A204.1 (cell line): ENCODE measurements around the gene INPP5A.
"Not testable (repeated sequence)": the region's sequence is repeated elsewhere in the genome, so short reads cannot be mapped to it uniquely, and the experiment has no call there.

Experiments
- FAIRE-seq: peaks from 2 replicates; lab custom pipeline; 2012; peaks lifted over from hg19 to GRCh38; lab: Jason Lieb, UNC

INPP5A gene, protein sequence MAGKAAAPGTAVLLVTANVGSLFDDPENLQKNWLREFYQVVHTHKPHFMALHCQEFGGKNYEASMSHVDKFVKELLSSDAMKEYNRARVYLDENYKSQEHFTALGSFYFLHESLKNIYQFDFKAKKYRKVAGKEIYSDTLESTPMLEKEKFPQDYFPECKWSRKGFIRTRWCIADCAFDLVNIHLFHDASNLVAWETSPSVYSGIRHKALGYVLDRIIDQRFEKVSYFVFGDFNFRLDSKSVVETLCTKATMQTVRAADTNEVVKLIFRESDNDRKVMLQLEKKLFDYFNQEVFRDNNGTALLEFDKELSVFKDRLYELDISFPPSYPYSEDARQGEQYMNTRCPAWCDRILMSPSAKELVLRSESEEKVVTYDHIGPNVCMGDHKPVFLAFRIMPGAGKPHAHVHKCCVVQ

DNA sequence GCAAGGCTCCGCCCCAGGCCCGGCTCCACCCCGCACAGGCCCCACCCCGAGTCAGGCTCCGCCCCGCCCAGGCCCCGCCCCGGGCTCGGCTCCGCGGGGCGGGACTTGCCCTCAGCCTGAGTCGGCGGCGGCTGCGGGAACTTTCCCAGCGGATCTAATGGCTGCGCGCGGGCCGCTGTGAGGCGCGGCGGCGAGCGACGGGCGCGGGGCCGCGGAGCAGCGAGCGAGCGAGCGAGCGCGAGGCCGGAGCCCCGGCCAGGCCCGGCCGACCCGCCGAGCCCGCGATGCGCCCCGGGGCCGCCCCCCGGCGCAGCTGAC, at the start of gene INPP5A:
Gene INPP5A (plus strand): TSS at position 104 of the 318 bp plus-strand sequence. CDS start 310 bp downstream, outside the sequence.
- FAIRE-seq = no peak

DNA sequence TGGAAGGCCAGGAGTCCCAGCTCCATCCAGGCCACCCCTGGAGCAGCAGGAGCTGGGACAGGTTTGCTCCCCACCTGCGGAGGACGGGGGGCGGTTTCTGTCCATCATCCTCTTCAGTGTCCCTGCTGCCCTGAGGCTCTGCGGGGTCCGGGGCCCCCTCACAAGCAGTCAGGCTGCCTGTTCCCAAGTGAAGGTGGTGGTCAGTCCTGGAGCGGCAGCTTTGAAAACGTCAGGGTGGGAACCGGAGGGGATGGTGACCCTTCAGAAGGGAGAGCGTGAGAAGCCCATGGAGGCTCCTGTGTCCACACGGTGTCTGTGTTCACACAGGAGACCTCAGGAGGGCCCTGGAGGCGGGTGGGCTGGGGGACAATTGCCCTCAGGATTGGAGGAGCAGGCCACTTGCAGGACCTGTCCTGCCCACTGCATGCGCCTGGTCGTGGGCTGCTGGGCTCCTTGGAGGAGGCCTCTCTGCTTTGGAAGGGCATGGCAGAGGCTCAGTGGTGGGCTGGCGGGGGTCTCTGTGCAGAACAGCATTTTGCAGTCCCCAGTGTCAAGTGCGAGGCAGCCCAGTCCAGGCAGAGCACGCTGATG, 49.3 kb upstream of the INPP5A start:
- FAIRE-seq = no peak

DNA sequence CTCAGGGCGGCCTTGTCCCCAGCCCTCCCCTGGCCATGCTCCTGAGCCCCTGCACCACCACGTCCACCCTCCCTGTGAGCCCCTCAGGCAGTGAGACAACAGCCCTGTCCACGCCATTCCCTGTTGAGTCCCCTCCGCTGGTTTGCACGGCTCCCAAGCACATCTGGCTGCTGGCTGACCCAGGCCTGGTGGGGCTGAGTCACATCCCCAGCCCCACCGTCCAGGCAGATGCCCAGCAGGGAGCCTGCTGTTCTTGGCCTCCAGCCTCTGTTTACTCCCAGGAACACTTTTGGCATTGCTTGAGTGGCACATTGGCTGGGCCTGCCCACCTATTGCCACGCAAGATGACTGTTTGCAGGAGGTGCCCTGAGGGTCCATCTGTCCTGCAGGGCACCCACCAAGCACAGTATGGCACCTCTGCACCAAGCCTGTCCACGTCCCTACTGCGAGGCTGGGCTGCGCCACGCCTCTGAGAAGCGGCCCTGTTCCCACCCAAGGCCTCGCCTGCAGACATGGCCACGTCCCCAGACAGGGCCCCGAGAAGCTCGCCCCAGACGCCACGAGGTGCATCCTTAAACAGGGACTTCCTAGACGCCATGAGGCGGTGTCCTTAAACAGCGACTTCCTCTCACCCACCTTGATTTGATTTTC, 48.4 kb upstream of the INPP5A start:
- FAIRE-seq = no peak

DNA sequence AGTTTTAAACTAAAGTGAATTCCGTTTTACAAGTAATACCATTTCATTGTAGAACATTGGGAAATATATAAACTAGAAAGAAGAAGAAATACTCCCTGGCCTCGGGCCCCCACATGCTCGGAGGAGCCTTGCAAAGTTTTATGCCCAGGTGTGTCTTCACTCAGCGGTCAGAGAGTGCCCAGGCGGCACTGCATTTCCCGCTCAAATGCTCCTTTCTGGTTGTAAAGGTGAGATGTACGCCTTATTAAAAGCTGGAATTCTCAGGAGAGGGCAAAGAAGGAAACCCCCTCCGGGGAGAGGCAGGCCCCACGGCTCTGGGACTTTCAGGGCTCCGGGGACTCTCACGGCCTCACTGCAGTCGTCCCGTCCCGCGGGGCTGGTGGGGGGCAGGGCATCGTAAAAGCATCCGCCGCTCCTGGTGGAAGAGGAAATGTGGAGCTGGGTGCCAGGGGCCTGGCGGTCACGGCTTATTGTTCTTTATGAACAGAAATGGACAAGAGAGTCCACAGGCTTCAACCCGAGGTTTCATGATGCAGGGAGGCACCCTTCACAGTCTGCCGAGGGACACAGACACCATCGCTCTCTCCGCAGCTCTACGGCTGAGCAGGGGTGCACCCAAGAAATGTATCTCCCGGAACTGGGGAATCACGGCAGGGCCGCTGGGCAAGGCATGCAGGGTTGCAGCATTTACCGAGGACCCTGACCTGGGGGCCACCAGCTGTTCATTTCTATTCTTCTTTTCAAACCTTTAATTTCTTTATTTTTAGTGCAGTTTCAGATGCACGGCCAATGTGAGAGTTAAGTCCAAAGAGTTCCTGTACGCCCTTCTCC, 47.7 kb upstream of the INPP5A start:
- no peak for FAIRE-seq

DNA sequence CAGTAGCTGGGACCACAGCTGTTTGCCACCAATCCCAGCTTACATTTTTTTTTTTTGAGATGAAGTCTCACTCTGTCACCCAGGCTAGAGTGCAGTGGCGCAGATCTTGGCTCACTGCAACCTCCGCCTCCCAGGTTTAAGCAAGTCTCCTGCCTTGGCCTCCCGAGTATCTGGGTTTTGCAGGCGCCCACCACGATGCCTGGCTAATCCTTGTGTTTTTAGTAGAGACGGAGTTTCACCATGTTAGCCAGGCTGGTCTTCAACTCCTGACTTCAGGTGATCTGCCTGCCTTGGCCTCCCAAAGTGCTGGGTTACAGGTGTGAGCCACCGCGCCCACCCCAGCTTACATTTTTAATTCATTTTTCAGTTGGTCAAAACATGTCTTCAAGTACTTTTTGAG, 46.1 kb upstream of the INPP5A start:
- not testable (repeated sequence) for FAIRE-seq

DNA sequence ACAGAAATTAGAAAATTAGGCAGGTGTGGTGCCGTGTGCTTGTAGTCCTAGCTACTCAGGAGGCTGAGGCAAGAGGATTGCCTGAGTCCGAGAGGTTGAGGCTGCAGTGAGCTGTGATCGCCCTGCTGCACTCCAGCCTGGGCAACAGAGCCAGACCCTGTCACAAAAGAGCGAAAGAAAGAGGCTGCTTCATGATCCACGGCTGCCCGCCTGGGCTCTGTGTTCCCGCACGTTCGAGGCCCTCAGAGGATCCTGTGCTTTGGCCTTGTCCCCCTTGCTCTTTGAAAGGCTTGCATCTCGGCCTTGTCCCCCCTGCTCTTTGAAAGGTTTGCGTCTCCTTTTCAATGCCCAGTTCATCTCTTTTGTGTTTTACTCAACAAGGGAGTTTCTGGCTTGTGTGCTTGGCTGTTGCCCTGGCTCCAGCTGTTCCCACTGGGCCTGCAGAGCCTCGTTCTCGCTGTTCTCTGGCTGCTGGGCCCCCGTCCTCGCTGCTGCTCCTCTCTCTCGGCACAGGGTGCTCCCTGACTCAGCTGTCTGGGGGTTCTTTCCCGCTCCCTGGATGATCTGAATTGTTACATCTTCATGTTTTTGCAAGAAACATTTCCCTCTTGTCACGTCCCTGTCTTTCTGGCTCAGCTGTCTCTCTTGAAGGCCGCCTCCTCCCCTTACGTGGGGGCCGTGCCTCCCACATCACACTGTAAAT, 45.1 kb upstream of the INPP5A start:
- FAIRE-seq = no peak

DNA sequence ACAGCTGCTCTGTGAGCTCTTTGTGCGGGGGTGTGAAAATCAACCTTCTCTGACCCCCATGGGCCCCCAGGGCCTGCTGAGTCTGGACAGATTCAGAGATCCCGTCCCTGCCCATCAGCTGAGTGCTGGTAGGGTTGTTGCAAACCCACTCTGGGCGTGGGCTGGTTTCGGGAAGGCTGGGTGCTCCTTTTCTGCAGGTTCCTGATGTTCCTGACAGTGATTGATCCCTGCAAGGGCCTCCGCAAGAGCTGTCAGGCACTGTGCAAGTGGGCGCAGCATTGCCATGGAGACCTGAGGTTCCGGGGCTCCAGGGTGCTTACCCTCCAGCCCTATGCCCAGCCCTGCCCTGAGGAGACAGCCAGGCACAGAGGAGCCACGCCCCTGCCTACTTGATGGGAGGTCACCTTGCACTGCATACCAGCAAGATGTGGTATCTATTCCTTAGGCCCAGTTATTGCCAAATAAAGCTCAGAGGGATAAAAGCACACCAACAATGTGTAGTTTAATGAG, 44.3 kb upstream of the INPP5A start:
- no peak for FAIRE-seq

DNA sequence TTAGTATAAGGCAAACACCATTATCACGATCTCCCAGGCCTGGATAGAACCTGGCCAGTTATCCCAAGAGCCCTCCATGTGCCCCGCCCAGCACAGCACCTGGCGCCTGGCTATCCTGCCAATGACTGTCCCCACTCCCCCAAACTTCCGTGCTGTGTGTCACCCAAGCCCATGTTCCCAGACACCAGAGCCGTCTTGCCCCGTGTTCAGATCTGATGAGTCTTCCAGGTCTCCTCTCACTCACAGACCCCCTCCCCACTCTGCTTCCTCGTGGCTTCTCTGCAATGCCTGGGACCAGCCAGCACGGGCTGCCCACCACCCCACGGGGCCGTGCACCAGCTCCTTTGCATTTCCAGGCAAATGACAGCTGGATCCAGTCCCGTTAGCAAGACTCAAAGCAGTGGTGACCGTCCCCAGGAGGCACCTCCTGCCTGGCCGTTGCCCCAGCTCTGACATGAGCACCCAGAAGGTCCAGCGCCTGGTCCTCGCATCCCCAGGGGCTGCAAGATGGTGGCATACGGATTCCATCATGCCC, 43.8 kb upstream of the INPP5A start:
- no peak for FAIRE-seq

DNA sequence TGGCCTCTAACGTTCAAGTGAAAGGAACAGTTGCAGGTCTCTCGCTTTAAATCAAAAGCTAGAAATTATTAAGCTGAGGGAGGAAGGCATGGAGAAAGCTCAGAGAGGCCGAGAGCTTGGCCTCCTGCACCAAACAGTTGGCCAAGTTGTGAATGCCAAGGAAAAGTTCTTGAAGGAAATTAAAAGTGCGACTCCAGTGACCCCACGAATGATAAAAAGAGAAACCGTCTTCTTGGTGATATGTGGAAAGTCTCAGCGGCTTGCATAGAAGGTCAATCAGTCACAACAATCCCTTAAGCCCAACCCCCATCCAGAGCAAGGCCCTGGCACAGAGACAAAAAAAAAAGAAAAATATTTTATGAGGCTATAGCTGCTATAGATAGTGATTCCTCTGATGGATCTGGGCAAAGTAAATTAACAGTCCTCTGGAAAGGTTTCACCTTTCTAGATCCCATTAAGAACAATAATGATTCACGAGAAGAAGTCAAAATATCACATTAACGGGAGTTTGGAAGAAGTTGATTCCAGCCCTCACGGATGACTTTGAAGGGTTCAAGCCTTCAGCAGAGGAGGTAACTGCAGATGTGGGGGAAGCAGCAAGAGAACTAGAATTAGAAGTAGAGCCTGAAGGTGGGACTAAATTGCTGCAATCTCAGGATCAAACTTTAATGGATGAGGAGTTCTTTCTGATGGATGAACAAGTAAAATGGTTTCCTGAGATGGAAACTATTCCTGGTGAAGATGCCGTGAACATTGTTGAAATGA, 42.5 kb upstream of the INPP5A start:
- FAIRE-seq = no peak

DNA sequence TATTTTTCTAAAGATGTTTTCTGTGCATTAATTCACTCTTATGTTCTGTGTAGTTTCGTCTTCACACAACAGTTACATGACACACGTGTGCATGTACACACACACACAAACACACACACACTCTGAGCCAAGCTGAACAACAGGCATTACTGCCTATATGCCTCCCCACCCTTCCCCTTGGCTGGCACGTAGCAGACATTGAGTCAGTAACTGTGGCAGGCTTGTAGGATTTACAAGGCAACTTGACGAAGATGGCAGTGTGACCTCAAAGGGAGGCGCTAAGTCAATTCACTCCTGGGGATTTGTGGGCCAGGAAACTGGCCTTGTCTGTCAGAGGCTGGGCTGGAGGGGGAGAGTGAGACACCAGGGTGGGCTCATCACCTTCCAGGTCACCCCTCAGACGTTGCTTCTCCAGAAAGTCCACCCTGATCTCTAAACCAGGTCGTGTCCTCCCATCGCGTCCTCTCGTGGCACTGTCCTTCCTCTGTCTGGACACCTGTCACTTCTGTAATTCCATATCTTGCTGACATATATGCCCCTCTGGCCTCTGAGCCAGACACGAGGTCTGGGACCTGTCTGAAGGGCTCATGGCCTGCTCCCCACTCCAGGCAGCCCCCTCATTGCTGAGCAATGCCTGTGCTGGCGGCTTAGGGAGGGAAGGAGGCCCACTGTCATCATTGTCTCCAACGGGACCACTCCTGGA, 41.1 kb upstream of the INPP5A start:
- FAIRE-seq = no peak

DNA sequence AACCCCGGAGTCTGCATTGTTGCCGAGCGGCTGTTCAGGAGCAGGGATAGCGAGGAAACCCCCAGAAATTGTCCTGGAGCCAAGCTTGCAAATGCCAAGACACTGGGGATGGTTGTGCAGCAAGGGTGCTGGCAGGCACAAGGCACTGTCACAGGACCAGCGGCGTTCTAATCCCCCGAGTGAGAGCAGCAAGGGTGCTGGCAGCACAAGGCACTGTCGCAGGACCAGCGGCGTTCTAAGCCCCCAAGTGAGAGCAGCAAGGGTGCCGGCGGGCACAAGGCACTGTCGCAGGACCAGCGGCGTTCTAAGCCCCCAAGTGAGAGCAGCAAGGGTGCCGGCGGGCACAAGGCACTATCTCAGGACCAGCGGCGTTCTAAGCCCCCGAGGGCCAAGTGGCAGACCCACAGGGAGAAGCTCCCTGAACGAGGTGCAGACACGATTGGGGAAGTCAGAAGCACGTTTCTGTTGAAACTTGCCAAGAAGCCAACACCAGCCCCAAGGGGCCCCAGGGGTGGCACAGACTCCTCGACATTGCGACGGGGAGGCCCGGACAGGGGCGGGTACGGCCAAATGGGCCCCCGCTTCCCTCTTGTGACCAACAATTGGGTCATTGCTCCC, 40.4 kb upstream of the INPP5A start:
- FAIRE-seq = no peak

DNA sequence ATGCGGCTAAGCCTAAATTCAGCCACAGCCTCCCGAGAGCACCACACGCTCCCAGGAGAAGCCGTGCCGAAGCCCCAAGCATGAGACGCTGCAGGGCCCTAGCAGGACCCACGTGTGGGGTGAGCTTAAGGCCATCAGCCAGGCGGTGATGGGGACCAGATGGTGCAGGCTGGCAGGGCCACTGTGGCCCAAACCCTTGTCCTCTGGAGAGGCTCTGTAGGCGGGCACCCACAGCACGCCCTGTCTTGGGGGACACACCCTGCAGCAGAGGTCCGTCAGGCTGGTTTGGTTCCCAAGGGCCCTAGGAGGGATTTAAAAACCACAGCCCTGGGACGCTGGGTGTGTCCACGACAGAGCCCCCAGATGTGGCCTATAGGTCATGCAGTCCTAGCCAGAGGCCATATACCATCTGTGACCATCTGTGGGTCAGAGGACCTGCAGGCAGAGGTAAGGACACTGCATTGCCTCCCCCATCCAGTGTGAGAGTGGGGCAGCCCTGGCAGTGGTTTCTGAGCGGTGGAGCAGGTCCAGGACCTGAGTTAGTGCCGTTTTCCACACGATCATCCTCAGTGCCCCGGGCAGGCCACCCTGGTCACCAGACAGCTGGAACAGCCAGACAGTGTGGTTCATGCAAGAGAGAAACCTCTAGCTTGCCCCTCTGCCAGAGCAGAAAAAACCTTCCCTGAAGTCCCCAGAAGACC, 39.6 kb upstream of the INPP5A start:
- no peak for FAIRE-seq

DNA sequence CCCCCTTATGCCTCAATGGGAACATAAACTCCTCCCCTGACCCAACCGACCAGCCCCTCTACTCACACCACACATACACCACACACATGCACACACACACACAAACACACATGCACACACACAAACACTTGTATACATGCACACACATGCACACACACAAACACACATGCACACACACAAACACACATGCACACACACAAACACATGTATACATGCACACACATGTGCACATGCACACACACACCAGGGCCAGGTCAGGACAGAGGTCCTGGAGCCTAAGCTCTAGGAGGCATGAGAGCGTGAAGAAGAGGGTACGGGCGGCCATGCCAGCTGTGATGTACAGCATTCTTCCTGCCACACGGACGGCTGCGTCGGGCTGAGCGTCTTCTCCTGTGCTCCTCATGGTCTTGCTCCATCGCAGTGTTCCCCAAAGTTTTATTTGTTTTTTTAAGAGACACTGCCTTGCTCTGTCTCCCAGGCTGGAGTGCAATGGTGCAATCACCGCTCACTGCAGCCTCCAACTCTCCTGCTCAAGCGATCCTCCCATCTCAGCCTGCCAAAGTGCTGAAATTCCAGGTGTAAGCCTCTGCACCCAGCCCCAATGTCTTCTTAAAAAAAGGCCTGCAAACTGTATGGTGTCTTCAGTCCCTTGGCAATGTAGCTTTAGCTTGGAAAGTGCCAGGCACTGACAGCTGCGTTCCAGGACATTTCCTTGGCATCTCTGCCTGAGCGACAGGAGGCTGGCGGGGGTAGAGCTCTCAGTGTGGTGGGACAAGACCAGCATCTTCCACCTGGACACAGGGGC, 38.8 kb upstream of the INPP5A start:
- FAIRE-seq = no peak

DNA sequence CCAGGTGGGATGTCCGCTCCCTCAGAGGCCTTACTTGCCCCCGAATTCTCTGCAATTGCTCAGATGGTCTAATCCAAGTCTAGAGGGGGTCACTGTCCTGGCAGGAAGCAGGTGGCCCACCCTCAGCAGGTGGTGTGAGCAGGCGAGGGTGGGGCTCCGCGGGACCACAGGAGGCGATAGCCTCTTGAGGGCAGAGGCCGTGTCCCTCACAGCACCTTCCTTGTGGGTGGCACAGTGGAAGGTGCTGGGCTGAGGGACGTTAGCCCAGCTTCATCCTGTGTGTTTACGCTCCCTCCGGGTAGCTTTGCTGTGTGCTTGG, 38.3 kb upstream of the INPP5A start:
- FAIRE-seq = no peak

DNA sequence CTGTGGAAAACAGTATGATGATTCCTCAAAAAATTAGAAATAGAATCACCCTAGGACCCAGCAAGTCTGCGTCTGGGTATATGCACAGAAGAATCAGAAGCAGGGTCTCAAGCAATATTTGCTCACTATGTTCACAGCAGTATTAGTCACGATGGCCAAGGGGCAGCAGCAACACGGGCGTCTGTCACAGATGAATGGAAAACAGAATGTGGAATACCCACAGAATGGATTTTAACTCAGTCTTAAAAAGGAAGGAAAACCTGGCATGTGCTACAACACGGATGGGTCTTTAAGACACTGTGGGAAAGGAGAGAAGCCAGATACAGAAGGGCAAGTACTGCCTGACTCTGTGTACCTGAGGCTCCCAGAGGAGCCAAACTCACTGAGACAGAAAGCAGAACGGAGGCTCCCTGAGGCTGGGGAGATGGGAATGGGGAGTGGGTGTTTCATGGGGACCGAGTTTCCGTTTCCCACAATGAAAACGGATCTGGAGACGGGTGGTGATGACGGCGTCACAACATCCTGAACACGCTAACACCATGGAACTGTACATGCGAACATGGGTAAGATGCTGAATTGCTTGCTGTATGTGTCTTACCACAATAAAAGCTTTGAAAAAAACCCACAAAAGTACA, 36.7 kb upstream of the INPP5A start:
- no peak for FAIRE-seq

DNA sequence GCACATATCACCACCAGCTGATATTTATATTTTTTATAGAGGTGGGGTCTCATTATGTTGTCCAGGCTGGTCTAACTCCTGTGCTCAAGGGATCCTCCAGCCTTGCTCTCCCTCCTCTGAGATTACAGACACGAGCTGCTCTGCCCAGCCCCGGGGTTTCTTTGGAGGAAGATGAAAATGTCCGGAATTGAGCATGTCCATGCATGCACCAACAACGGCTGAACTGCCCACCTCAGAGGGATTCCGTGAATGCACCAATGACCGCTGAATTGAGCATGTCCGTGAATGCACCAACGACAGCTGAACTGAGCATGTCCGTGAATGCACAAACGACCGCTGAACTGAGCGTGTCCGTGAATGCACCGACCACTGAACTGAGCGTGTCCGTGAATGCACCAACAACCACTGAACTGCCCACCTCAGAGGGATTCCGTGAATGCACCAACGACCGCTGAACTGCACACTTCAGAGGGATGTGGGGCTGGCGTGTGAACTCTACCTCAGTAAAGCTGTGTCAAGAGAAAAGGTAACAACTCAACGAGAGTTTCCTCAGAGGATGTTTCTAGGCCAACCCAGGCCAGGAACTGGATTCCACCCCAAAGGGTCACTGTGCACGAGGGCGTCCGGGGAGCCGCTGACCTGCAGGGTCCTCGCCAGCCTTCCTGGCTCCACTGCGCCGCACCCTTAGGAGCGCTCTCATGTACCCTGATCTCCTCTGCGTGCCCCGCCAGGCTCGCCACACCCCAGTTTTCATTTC, 34.9 kb upstream of the INPP5A start:
- no peak for FAIRE-seq
